ENCODE data around the gene NCR3LG1.

GRCh38 chr11:17395978-17396377 lies 44.4 kb downstream of the NCR3LG1 start:
- no peak for TF ChIP-seq RAD21 (IDR thresholded peaks at IDR 0.05)
- no peak for TF ChIP-seq JUND (IDR thresholded peaks at IDR 0.05)
- no peak for TF ChIP-seq CTCF (IDR thresholded peaks at IDR 0.05; ENCODE audit: low read depth, low read length, missing input control)
- TF ChIP-seq, protein P1, sequence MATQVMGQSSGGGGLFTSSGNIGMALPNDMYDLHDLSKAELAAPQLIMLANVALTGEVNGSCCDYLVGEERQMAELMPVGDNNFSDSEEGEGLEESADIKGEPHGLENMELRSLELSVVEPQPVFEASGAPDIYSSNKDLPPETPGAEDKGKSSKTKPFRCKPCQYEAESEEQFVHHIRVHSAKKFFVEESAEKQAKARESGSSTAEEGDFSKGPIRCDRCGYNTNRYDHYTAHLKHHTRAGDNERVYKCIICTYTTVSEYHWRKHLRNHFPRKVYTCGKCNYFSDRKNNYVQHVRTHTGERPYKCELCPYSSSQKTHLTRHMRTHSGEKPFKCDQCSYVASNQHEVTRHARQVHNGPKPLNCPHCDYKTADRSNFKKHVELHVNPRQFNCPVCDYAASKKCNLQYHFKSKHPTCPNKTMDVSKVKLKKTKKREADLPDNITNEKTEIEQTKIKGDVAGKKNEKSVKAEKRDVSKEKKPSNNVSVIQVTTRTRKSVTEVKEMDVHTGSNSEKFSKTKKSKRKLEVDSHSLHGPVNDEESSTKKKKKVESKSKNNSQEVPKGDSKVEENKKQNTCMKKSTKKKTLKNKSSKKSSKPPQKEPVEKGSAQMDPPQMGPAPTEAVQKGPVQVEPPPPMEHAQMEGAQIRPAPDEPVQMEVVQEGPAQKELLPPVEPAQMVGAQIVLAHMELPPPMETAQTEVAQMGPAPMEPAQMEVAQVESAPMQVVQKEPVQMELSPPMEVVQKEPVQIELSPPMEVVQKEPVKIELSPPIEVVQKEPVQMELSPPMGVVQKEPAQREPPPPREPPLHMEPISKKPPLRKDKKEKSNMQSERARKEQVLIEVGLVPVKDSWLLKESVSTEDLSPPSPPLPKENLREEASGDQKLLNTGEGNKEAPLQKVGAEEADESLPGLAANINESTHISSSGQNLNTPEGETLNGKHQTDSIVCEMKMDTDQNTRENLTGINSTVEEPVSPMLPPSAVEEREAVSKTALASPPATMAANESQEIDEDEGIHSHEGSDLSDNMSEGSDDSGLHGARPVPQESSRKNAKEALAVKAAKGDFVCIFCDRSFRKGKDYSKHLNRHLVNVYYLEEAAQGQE (IDR thresholded peaks at IDR 0.05) = no peak
- TF ChIP-seq HNF4G (IDR thresholded peaks at IDR 0.05) = no peak
